Bronchial epithelial cell (primary cell): ENCODE measurements around the gene GPC1. TPM values are rescaled to one million over a fixed set of nuclear protein-coding genes. Genes with fewer than 3 reads are reported as not detected.

ENCODE experiments used
- DNase-seq: peaks from one replicate; pipeline ENCODE4 v3.0.0-alpha.2; 2010; ENCODE audit warnings: low read depth
- FAIRE-seq: peaks from 2 replicates; lab custom pipeline; 2011; peaks lifted over from hg19 to GRCh38; lab: Jason Lieb, UNC
- H3K27me3 ChIP-seq: 2 replicates; pipeline ENCODE4 v1.5.1; 2011; ENCODE audit warnings: low read length; ENCODE audit not compliant: control insufficient read depth, insufficient read depth
- H3K36me3 ChIP-seq: 2 replicates; pipeline ENCODE4 v1.5.1; 2011; ENCODE audit warnings: low read length; ENCODE audit not compliant: control insufficient read depth, insufficient read depth
- H3K4me3 ChIP-seq: 2 replicates; pipeline ENCODE4 v1.5.1; 2011; ENCODE audit warnings: mild to moderate bottlenecking, low read depth, low read length, control low read depth
- total RNA-seq: library from RNA; depleted of rRNA; stranded (reverse); fragments of >200 nt; gene quantifications from 2 replicates; pipeline ENCODE4 v1.2.1, GENCODE V29; 2014
- TF ChIP-seq, protein P1 (sequence below): IDR thresholded peaks from 2 replicates; pipeline ENCODE4 v1.5.1; 2011; ENCODE audit warnings: mild to moderate bottlenecking, moderate library complexity, low read length, control low read depth, inconsistent platforms; ENCODE audit not compliant: insufficient read depth, severe bottlenecking

GPC1 gene
- total RNA-seq, 1 donor from 2014 or later, result 65.8 TPM

DNA sequence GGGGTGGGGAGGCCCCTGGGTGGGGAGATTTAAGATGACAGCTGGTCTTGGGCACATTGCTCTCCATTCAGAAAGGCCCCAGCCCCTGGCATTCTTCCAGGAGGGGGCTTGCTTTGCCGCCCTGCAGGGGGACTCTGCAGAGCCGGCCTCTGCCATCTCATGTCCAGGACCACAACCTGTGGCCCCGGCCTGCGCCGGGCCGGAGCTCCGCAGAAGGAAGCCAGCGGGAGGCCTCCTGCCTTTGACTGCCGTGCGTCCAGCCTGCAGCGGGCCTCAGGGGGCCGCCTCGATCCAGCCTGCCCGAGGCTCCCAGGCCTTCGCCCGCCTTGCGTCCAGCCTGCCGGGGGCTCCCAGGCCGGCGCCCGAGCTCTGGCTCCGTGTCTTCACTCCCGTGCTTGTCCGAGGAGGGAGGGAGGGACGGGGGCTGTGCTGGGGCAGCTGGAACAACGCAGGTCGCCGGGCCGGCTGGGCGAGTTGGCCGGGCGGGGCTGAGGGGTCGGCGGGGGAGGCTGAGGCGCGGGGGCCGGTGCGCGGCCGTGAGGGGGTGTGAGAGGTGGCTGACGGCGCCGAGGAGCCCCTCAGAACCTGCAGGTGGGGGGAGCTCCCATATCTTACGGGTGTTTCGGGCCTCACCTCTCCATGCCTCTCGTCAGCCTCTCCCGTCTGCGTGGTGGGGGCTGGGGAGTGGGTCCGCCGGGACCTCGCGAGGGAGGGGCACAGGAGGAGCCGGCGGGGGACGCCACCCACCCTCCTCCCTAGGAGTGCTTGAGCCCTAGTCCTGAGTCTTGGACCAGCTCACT is 20.4 kb downstream of the GPC1 start:
- H3K36me3 ChIP-seq, result peaks cover 17% of the 10 kb centered on the region
- H3K27me3 ChIP-seq, result no peaks in the 10 kb centered on the region
- no peak for DNase-seq
- H3K4me3 ChIP-seq, result peak overlapping the region; percentile 2
- FAIRE-seq, result no peak
- TF ChIP-seq, protein P1, sequence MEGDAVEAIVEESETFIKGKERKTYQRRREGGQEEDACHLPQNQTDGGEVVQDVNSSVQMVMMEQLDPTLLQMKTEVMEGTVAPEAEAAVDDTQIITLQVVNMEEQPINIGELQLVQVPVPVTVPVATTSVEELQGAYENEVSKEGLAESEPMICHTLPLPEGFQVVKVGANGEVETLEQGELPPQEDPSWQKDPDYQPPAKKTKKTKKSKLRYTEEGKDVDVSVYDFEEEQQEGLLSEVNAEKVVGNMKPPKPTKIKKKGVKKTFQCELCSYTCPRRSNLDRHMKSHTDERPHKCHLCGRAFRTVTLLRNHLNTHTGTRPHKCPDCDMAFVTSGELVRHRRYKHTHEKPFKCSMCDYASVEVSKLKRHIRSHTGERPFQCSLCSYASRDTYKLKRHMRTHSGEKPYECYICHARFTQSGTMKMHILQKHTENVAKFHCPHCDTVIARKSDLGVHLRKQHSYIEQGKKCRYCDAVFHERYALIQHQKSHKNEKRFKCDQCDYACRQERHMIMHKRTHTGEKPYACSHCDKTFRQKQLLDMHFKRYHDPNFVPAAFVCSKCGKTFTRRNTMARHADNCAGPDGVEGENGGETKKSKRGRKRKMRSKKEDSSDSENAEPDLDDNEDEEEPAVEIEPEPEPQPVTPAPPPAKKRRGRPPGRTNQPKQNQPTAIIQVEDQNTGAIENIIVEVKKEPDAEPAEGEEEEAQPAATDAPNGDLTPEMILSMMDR, result no peak

DNA sequence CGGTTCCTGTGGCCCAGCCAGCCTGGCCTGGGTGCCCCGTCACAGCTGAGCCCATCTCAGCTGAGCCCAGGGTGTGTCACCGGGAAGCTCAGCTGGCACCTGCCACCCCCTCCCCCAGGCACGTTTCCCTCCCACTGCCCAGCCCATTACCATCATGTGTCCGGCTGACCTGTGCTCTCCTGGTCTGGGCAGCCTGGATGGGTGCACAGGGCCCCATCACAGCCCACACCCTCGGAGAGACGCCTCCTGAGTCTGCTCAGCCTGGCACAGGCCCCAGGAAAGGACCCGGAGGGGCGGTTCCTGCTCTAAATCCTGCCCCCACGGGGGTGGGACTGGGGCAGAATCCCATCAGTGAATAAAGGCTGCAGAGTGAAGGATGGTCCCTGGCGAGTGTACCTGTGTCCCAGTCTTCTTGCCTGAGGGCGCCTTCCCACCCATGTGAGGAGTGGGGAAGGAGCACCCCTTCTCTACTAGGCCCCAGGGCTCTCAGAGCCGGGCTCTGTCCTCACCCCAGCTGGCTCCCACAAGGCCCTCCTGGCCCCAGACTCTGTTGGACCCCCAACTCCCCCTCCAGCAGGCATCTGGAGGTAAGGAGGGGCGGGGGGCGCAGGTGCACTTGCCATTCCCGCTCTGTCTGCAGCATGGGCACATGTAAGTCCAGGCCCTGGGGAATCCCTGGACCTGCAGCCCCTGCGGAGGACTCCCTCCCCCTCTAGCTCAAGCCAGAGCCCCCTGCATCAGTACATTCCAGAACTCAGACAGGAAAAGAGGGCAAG is 21.2 kb downstream of the GPC1 start:
- DNase-seq, result no peak
- no peak for FAIRE-seq
- no peak overlapping the region for H3K4me3 ChIP-seq
- H3K27me3 ChIP-seq, result no peaks in the 10 kb centered on the region
- TF ChIP-seq, protein P1, result no peak
- peaks cover 17% of the 10 kb centered on the region for H3K36me3 ChIP-seq

DNA sequence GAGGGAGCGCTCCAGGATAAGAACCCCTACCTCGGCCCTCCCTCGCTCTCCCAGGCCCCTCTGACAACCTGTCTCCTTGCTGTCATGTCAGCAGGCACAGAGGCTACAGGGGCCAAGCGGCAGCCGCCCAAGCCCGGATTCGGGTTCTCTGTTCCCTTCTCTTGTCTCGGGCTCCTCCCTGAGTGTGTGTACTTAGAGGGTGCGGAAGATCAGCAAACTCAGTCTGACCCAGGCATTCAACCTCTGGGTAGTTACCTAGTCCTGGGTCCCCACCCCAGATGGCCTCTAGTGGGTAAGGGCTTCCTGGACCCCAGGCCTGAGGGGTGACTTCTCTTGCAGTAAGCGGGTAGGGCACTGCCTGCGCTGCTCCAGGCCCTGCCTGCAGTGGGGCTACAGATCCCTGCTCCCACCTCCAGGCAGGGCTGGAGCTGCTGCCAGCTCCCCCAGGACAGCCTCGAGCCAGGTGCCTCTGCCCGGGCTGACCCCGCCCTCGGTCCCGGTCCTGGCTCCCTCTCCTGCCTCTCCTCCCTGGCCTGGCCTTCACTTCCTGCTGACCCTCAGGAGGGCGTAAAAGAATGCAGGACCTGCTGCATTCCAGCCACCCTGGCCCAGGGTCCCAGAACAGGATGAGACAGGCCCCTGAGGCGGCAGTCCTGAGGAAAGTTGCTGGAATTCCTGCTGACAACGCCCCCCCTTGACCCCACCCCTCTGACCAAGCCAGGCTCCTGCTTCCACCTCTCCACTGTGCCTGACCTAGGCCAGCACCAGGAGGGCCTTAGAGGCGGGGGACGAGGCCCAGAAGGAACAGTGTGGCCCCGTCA is 22.0 kb downstream of the GPC1 start:
- no peaks in the 10 kb centered on the region for H3K27me3 ChIP-seq
- peaks cover 20% of the 10 kb centered on the region for H3K36me3 ChIP-seq
- TF ChIP-seq, protein P1, result no peak
- no peak for FAIRE-seq
- DNase-seq, result no peak
- no peak overlapping the region for H3K4me3 ChIP-seq

DNA sequence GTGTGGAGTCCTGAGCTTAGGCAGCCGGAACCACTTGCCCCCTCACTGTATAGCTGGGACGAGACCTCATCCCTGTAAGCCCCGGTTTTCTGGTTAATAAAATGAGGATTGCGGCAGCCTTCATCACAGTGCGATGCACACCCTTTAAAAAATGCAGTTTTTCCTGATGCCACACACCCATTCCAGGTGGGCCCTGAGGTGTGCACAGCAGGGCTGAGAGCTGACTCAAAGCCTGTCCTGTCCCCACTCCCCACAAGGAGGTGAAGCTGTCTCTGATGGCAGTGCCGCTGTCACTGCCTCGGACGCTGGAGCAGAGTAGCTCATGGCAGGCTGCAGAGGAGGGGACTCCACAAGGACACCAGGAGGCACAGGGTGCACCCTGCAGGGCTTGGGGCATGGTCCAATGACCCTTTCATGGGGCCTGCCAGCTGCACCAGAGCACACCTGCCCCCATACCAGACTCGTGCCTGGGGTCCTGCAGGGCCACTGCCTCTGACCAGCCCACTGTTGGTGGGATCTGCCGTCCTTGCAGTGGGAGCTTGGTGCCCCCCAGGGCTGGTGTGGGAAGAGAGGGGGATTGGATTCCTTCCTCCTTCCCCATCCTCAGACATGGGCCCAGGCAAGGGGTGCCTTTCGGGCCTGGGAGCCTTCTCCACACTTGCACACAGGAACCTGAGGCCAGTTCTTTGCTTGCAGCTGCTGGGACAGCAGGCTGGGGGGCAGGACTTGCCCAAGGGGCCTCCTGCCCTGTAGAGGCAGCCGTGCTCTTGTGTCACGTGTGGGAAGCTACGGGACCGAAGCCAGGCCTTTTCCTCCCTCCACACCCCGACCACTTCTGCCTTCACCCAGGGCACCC is 22.8 kb downstream of the GPC1 start:
- H3K36me3 ChIP-seq, result peaks cover 27% of the 10 kb centered on the region
- H3K4me3 ChIP-seq, result no peak overlapping the region
- TF ChIP-seq, protein P1, result no peak
- no peaks in the 10 kb centered on the region for H3K27me3 ChIP-seq
- DNase-seq (no peak), FAIRE-seq (no peak)

DNA sequence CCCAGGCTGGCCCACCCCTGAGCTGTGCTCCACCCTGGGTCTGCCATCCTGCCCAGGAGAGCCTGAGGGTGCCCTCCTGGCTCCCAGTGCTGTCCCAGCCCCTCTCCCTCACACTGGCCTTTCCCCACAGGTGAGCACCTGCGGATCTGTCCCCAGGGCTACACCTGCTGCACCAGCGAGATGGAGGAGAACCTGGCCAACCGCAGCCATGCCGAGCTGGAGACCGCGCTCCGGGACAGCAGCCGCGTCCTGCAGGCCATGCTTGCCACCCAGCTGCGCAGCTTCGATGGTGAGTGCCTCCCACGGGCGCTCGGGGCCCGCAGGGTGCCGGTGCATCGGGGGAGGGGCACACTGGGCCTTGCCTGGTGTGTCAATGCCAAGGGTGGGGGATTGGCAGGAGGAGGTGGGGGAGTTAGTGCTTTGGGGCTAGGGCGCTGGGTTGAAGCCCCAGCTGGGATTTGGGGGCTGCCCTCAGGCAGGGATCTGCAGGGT is 23.5 kb downstream of the GPC1 start:
- H3K36me3 ChIP-seq, result peaks cover 31% of the 10 kb centered on the region
- TF ChIP-seq, protein P1, result no peak
- FAIRE-seq (no peak), DNase-seq (no peak)
- H3K27me3 ChIP-seq, result no peaks in the 10 kb centered on the region
- H3K4me3 ChIP-seq, result no peak overlapping the region
